Colonic mucosa (tissue), 4 donors: ENCODE results near the gene DNM3. TPM values are rescaled to one million over a fixed set of nuclear protein-coding genes. Genes with fewer than 3 reads are reported as not detected.

ENCODE experiments used
- DNase-seq: peaks from one replicate; pipeline ENCODE4 v3.0.0-alpha.2; 2020
- H3K27ac ChIP-seq: fragments of 200-600 bp; one replicate; pipeline ENCODE4 v1.8.0; 2021
- H3K27me3 ChIP-seq: fragments of 200-600 bp; one replicate; pipeline ENCODE4 v1.8.0; 2021
- H3K36me3 ChIP-seq: fragments of 200-600 bp; one replicate; pipeline ENCODE4 v1.8.0; 2021
- H3K4me1 ChIP-seq: fragments of 200-600 bp; one replicate; pipeline ENCODE4 v1.8.0; 2021; ENCODE audit warnings: mild to moderate bottlenecking
- H3K4me3 ChIP-seq: fragments of 200-600 bp; one replicate; pipeline ENCODE4 v1.8.0; 2021
- H3K9ac ChIP-seq, 2 donors: one replicate each; pipeline ENCODE4 v1.7.0; 2013; ENCODE audit warnings: control low read depth in 2 of 2, low read depth in 2 of 2, low read length in 2 of 2
- H3K9me3 ChIP-seq: fragments of 200-600 bp; one replicate; pipeline ENCODE4 v1.8.0; 2021
- CTCF ChIP-seq: fragments of 200-600 bp; IDR thresholded peaks from one replicate; pipeline ENCODE4 v1.8.0; 2022; ENCODE audit warnings: antibody characterized with exemption, mild to moderate bottlenecking
- intact Hi-C: fragments of 100-400 bp; cut with DNase I; formaldehyde crosslinking; loops from one replicate; pipeline ENCODE4 v1.14.1; 2022
- total RNA-seq, 2 donors: library from RNA; stranded (reverse); fragmentation: NEBNext Ultra II Directional in 1 of 2; extraction: Animal tissue kit (Norgen Biotek cat#: 25700) in 1 of 2; gene quantifications; one replicate each; pipeline ENCODE4 v1.2.1, GENCODE V29; 2021
- donor health status: healthy.
- donor health status: DM: no; HTN: no; CAD: no.
- donor health status: DM: no; HTN: no; CAD: no.

Gene DNM3
- total RNA-seq, 2 donors from 2014 or later: 1.7 to 2.6 TPM

GRCh38 chr1:172138634-172139033 lies 297.3 kb downstream of the DNM3 start:
- Histone ChIP-seq H3K4me3 (no peak overlapping the region), H3K9me3 (no peaks in the 10 kb centered on the region), H3K27me3 (no peaks in the 10 kb centered on the region), H3K27ac (no peak overlapping the region), H3K9ac (no peak overlapping the region), H3K4me1 (no peaks in the 10 kb centered on the region), H3K36me3 (no peaks in the 10 kb centered on the region)
- TF ChIP-seq CTCF: no peak
- intact Hi-C loops: loop anchor here (5.0 kb wide), 1 partner anchor 259 kb away; no protein-coding TSS in a partner anchor
- no peak for DNase-seq

DNA sequence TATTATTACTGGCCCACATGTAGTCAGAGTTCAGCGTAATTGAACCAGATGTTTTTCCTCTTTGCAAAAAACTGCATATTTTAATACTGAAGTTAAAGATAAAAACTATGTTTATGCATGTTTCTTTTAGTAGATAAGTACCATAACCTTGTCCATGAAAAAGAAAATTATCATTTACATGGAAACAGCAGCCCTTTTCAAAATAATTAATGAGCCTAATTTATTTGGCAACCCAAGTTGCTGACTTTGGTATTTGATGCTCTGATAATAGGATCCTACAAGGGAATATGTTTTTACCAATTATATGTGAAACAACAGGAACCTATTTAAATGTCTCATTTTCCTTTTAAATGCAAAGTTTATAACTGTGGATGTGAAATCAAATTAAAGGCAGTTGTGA lies 297.9 kb downstream of the DNM3 start:
- Histone ChIP-seq H3K4me3 (no peak overlapping the region), H3K27me3 (no peaks in the 10 kb centered on the region), H3K27ac (no peak overlapping the region), H3K4me1 (no peaks in the 10 kb centered on the region), H3K36me3 (no peaks in the 10 kb centered on the region), H3K9me3 (no peaks in the 10 kb centered on the region), H3K9ac (no peak overlapping the region)
- no peak for TF ChIP-seq CTCF
- no peak for DNase-seq
- intact Hi-C loops: loop anchor here (5.0 kb wide), 1 partner anchor 258 kb away; no protein-coding TSS in a partner anchor

- no peak overlapping the region for H3K9ac ChIP-seq
- no peaks in the 10 kb centered on the region for H3K27me3 ChIP-seq
- H3K9me3 ChIP-seq: no peaks in the 10 kb centered on the region
- TF ChIP-seq CTCF: no peak
- H3K27ac ChIP-seq: no peak overlapping the region
- intact Hi-C loops: no loop called here
- H3K36me3 ChIP-seq: no peaks in the 10 kb centered on the region
- no peaks in the 10 kb centered on the region for H3K4me1 ChIP-seq
- no peak overlapping the region for H3K4me3 ChIP-seq
- no peak for DNase-seq
Observed at GRCh38 chr1:172140072-172140471, 298.8 kb downstream of the DNM3 start.

DNA sequence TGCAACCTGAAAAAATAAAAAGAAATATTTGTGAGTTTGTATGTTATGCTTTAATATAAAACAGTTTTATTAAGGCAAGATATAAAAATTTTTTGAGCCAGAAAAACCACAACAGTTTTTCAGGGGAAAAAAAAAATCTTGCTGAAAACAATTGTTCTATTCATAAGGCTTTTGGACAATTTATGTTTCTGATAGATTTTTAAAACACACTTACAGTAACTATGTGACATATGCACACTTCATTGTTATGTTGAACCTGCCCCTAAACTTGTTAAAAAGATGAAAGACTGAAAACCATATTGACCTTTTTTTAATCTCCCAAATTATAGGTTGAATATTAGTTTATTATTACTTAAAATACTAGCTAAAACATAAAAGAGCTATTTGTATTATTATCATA lies 299.3 kb downstream of the DNM3 start:
- no peak overlapping the region for H3K4me3 ChIP-seq
- no peaks in the 10 kb centered on the region for H3K9me3 ChIP-seq
- H3K27me3 ChIP-seq: no peaks in the 10 kb centered on the region
- intact Hi-C loops: no loop called here
- H3K9ac ChIP-seq: no peak overlapping the region
- no peak for TF ChIP-seq CTCF
- no peak for DNase-seq
- H3K36me3 ChIP-seq: no peaks in the 10 kb centered on the region
- no peak overlapping the region for H3K27ac ChIP-seq
- no peaks in the 10 kb centered on the region for H3K4me1 ChIP-seq

DNA sequence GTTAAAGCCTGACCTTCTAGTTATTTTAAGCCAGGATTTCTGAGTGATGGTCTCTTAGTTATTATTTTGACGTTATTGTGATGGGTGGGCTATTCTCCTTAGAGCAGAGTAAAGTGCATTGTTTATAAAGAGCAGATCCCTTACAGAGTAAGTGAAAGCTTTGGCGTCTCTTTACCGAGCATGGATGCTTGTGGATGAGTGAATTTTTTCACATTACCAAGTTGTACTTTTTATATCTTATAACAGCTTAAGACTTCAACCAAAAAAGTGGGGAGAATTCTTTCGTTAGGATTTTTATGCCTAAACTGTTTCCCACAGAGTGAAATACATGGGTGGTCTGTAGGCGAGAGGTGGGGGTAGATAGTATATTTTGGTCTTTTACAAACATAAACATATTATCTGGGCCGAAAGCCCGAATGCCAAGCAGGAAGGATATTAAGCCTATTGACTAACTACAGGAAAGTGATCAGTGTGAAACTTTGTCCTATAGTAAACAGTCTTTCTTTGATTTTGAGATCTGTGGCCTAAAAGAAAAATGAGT lies 300.1 kb downstream of the DNM3 start:
- intact Hi-C loops: no loop called here
- Histone ChIP-seq H3K27me3 (no peaks in the 10 kb centered on the region), H3K9me3 (no peaks in the 10 kb centered on the region), H3K36me3 (no peaks in the 10 kb centered on the region), H3K4me3 (no peak overlapping the region), H3K27ac (peak overlapping the region; percentile 42), H3K9ac (no peak overlapping the region), H3K4me1 (no peaks in the 10 kb centered on the region)
- no peak for TF ChIP-seq CTCF
- DNase-seq: no peak
